Globus pallidus (tissue), 1 donor: ENCODE results near the gene WIPF2.
A peak's percentile ranks its signal among the peaks of the same experiment; 100 is the strongest.

Experiments
- DNase-seq: peaks from one replicate; pipeline ENCODE4 v3.0.0-alpha.2; 2015; ENCODE audit warnings: low spot score

The WIPF2 gene

GRCh38 chr17:40247926-40248495 is 28.9 kb downstream of the WIPF2 start:
- no peak for DNase-seq

GRCh38 chr17:40248507-40248906 is 29.4 kb downstream of the WIPF2 start:
- DNase-seq, result no peak

- no peak for DNase-seq
These were observed 32.5 kb downstream of the WIPF2 start for GRCh38 chr17:40251576-40251975.

GRCh38 chr17:40253565-40253964 is 34.5 kb downstream of the WIPF2 start:
- DNase-seq, result no peak

DNA sequence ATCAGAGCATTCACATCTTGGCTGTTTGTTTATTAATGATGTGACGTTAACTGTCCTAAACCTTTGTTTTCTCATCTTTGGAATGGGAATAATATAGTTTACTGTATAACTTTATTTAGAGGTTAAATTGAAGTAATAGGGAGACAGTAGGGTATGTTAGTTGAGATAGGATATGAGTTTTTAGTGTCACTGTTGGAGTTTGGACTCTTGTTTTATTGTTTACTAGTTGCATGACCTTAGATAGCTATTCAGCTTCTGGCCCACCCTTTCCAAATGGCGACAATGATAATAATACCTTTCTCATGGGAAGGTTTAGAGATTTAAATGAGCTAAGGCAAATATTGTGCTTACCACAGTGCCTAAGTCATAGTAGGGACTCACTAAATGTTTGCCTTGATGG is 40.4 kb downstream of the WIPF2 start:
- no peak for DNase-seq

- no peak for DNase-seq
These were observed 41.4 kb downstream of the WIPF2 start for GRCh38 chr17:40260528-40260927.

GRCh38 chr17:40264458-40265185 is 45.5 kb downstream of the WIPF2 start:
- DNase-seq, result no peak

- DNase-seq, result no peak
These were observed 46.2 kb downstream of the WIPF2 start for GRCh38 chr17:40265337-40265736.

GRCh38 chr17:40266882-40267281 is 47.8 kb downstream of the WIPF2 start:
- no peak for DNase-seq

DNA sequence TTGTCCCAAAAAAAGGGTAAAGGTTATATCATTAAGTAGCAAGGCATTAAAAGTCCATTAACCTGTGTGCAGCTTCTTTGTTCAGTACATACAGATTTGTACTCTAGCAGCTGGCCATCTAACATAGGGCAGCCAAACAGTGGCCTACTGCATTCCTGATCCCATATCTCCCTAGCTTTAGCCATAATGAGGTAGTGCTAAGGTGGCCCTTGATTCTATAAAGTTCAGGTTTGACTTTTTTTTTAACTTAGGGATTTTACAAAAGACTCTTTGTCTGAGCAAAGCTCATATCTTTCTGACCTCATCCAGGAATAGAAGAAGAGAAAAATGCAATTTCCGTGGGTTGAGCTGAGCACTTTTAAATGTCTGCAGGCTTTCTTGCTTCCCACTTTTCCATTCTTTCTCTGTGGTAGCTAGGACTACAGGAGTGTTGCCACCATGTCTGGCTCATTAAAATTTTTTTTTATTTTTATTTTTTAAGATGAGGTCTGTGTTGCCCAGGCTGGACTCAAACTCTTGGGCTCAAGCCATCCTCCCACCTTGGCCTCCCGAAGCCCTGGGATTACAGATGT is 49.1 kb downstream of the WIPF2 start:
- no peak for DNase-seq

GRCh38 chr17:40278414-40278813 is 59.3 kb downstream of the WIPF2 start:
- no peak for DNase-seq

DNA sequence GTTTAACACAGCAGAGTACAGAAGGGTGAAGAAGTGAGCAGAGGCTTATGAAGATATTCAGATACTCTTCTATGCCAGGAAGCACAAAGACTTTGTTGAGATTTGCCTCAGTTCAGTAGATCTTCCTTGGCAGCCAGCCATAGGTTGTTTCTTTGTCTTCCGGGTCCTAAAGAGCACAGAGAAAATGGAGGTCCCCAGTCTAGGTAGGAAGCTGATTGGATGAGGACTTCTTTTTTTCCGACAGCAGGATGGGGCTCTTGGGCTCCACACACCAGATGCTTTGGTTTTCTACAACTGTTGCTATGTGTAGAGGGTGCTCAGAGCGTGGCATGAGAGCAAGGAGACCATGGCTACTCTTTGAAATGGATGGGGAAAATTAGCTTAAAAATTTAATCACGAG is 60.3 kb downstream of the WIPF2 start:
- no peak for DNase-seq

DNA sequence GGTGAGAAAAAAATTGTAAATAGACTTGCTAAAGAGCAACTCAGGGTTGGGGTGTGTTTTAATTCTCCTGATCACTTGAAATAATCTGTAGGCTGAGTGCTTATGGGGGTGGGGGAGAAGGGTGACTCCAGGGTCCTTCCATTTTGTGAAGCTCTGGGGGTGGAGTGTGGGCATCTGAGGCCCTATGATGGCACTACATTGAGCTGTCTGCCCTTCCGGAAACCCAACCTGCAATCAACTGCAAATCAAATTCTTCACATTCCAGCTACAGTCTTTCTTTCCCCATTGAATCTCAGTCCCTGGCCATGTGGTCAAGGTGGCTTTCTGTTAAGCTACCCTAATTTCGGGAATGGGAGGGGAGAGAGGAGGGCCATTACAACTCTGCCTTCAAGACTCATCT is 62.6 kb downstream of the WIPF2 start:
- DNase-seq, result no peak

DNA sequence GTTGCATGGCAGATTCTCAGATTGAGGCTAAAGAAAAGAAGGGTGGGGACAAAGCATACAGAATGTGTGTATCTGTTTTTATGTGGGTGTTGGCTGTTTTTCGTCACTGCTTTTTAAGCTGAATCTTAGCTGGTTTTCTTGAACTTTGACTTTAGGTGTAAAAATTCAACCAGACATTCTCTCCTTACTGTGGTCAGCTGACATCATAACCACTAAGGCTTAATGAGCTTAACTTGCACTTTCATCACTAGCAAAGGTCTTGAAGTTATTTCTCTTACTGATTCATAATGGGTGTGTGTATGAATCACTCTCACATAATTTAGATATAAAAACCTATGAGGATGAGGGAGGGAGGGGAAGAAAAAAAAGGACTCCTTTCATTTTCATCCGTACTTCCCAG is 64.6 kb downstream of the WIPF2 start:
- DNase-seq, result no peak

- no peak for DNase-seq
These were observed 65.1 kb downstream of the WIPF2 start for GRCh38 chr17:40284085-40284713.

DNA sequence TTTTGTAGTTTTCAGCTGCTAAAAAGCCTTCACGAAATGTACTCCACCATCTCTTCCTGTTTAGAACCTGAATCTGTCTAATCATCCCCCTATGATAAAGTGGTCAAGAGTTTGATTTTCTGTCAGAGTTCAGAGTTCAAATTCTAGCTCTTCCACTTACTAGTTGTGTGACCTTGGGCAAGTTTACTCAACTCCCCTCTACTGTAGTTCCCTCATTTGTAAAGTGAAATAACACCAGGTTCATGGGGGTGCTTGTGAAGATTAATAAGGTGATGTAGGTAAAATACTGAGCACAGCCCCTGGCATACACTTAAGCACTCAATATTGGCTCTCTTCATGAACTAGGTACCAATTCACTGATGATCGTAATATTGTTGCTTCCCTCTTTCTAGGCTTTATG is 67.4 kb downstream of the WIPF2 start:
- DNase-seq, result no peak

- no peak for DNase-seq
These were observed 68.0 kb downstream of the WIPF2 start for GRCh38 chr17:40287159-40287493.

GRCh38 chr17:40287494-40288369 is 68.6 kb downstream of the WIPF2 start, which contains the start of gene CDC6:
TSS of gene CDC6 (plus strand) at chr17:40287879. CDS start at chr17:40289421, 1,542 bp downstream.
- peak; percentile 100 for DNase-seq

GRCh38 chr17:40290629-40291280 is 71.7 kb downstream of the WIPF2 start:
- peak; percentile 46 for DNase-seq

GRCh38 chr17:40291281-40291664 is 72.2 kb downstream of the WIPF2 start:
- DNase-seq, result no peak

DNA sequence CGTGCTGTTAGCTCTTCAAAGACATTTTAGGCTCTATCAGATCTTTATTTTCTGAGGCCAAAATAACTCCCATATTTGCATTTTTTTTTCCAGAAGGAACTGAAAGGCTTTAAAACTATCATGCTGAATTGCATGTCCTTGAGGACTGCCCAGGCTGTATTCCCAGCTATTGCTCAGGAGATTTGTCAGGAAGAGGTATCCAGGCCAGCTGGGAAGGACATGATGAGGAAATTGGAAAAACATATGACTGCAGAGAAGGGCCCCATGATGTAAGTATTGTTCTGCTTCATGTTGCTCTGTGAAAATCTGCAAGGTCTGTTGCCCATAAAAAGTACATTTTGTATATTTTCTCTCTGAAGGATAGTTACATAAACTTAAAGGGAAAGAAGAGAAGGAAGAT is 74.3 kb downstream of the WIPF2 start:
- DNase-seq, result no peak
